ENCODE measurements around the gene AP1B1. TPM values are rescaled to one million over a fixed set of nuclear protein-coding genes. Genes with fewer than 3 reads are reported as not detected.

Gene AP1B1
- total RNA-seq, 1 donor: 65.6 TPM

DNA sequence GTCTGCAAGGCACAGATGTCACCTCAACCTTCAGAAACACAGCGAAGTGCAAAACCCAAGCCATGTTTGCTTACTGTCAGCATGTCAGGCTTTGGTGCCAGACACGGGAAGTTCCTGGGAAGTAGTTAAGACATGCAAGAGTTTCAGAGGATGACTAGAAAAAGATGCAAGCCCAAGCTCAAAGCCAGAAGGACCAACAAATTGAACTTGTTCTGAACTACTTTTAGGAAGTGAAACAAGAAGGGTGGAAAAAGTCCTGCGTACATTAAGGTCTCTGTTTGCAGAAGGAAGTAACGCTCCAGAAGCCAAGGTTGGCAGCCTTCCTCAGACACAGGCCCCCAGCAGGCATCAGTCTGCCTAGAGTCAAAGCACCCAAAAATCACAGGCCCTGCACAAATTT lies 2.6 kb downstream of the AP1B1 start:
- DNase-seq (ENCODE audit: low read depth): no peak
- TF ChIP-seq, protein P1, sequence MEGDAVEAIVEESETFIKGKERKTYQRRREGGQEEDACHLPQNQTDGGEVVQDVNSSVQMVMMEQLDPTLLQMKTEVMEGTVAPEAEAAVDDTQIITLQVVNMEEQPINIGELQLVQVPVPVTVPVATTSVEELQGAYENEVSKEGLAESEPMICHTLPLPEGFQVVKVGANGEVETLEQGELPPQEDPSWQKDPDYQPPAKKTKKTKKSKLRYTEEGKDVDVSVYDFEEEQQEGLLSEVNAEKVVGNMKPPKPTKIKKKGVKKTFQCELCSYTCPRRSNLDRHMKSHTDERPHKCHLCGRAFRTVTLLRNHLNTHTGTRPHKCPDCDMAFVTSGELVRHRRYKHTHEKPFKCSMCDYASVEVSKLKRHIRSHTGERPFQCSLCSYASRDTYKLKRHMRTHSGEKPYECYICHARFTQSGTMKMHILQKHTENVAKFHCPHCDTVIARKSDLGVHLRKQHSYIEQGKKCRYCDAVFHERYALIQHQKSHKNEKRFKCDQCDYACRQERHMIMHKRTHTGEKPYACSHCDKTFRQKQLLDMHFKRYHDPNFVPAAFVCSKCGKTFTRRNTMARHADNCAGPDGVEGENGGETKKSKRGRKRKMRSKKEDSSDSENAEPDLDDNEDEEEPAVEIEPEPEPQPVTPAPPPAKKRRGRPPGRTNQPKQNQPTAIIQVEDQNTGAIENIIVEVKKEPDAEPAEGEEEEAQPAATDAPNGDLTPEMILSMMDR (IDR thresholded peaks at IDR 0.05; ENCODE audit: insufficient read depth, low read depth, low read length): no peak
- H3K4me3 ChIP-seq (ENCODE audit: low read depth, low read length): no peak overlapping the region

DNA sequence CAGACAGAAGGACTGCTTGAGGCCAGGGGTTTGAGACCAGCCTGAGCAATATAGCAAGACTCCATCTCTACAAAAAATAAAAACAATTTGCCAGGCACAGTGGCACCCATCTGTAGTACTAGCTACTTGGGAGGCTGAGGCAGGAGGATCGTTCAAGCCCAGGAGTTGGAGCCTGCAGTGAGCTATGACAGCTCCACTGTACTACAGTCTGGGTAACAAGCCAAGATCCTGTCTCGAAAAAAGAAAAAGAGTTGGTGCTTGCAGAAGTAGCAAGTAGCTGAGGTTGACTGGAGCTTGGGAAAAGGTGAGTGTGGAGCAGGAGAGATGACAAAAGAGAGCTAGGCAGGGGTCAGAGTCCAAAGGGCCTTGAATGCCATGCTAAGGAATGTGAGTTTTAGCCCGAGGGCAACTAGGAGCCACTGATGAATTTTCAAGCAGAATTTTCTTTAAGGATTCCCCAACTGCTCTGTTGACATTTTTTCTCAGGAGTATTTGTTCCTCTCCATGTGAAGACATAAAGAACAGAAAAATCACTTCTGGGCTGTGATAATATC lies 3.1 kb downstream of the AP1B1 start:
- TF ChIP-seq, protein P1 (IDR thresholded peaks at IDR 0.05; ENCODE audit: insufficient read depth, low read depth, low read length): no peak
- DNase-seq (ENCODE audit: low read depth): no peak
- H3K4me3 ChIP-seq (ENCODE audit: low read depth, low read length): no peak overlapping the region

DNA sequence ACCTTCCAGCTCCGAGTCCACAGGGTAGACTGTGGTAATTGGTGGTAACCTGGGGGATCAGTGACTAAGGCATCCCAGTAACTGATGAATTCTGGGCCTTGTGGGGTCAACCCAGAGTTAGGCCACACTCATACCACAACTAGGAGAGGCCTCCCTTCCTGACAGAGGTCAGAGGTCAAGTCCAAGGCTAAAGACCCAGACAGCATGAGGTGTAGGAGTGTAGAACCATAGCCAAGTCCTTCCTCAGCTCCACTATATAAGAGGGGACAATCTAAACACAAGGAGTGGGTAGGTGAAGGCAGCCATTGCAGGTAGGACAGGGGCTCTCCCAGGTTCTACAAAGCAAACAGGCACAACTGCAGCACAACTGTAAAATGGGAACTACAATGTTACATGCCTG lies 4.6 kb downstream of the AP1B1 start:
- H3K4me3 ChIP-seq (ENCODE audit: low read depth, low read length): no peak overlapping the region
- no peak for DNase-seq (ENCODE audit: low read depth)
- TF ChIP-seq, protein P1 (IDR thresholded peaks at IDR 0.05; ENCODE audit: insufficient read depth, low read depth, low read length): no peak

DNA sequence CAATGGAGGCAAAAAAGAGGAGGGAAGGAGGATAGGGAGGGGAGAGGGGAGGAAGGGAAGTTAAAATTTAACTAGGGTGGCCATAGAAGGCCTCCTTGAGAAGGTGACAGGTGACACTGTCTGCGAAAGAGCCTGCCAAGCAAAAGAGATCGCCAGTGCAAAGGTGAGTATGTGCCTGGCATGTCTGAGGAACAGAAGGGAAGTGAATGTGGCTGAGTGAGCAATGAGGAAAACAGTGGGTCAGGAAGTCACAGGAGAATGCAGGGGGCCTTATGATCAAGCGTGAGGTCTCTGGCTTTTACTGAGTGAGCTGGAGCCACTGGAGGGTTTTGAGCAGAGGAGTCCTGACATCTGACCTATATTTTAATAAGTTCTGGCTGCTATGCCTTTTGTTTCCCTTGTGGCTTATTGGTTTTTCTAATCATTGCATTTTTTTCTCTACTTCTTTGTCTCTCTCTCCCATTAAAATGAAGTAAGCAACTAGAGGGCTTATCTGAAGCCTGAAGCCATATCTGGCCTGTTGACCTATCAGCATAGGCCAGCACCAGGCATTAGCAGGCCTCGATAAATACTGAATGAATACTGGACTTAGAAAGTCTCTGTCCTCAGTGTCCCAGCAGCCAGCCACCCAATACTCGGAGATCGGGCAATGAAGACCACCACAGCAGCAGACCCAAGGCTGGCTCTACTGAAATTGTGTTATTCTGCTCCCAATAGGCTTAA lies 5.6 kb downstream of the AP1B1 start:
- DNase-seq (ENCODE audit: low read depth): no peak
- TF ChIP-seq, protein P1 (IDR thresholded peaks at IDR 0.05; ENCODE audit: insufficient read depth, low read depth, low read length): no peak
- H3K4me3 ChIP-seq (ENCODE audit: low read depth, low read length): no peak overlapping the region

DNA sequence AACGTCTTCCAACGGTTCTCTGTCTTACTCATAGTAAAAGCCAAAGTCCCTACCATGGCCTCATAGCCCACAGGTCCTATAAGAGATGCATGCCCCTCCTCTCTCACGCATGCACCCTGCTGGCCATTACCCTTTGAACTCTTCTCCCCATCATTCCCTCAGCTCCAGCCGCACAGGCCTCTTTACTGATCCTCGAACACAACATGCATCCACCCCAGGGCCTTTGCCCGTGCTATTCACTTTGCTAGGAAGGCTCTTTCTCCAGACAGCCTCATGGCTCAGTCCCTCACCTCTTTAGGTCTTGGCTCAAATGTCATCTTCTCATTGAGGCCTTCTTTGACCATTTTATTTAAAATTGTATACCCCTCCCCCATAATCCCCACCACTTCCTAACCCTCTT lies 7.5 kb downstream of the AP1B1 start:
- H3K4me3 ChIP-seq (ENCODE audit: low read depth, low read length): no peak overlapping the region
- TF ChIP-seq, protein P1 (IDR thresholded peaks at IDR 0.05; ENCODE audit: insufficient read depth, low read depth, low read length): no peak
- DNase-seq (ENCODE audit: low read depth): no peak

DNA sequence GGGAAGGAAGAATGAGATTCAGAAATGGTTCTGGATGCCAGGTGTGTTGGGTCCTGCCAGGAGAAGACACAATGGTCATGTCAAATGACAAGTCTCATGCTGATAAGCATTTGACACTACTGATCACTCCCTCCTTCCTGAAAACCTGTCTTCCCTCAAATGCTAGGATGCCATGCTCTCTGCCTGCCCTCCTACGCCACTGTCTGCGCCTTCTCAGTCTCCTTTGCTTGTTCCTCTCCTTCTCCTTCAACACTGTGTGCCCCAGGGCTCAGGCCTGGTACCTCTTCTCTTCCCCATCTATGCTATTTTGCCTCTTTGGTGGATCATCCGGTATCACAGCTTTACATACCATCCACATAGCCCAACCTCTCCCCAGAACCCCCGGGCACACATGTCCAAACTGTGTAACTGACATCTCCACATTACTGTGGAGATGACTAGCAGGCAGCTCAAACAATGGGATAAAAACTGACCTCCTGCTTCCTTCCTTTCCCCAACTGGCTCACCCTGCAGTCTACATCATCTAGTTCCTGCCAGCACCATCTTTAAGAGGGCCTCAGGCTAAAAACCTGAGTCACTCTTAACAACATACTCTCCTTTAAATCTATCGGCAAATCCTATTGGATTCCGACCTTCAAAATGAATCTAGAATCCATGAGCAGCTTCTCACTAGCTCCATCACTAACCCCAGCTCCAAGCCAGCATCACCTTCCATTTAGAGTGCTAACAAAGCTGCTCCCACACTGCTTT lies 8.2 kb downstream of the AP1B1 start:
- TF ChIP-seq, protein P1 (IDR thresholded peaks at IDR 0.05; ENCODE audit: insufficient read depth, low read depth, low read length): no peak
- peak; percentile 29 for DNase-seq (ENCODE audit: low read depth)
- H3K4me3 ChIP-seq (ENCODE audit: low read depth, low read length): no peak overlapping the region
